ENCODE results near the gene UBE2F.

DNA sequence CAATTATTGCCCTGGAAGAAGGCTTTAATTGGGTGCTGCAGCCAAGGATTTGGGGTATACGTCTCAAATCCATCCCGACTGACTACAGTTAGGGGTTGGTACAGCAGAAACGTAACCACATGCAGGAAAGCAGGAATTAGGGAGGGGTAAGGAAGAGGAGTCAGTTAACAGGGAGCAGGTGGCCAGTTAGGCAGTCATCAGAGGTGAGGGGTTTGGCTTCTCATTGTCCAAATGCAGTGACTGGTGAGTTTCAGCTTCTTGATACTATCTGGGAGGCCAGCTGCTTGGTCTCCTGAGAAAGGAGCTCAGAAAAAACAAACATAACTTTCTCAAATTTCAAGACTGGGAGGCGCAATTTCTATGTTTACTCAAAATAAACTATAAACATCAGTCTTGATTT lies 38.8 kb upstream of the UBE2F start:
- TF ChIP-seq, protein P1, sequence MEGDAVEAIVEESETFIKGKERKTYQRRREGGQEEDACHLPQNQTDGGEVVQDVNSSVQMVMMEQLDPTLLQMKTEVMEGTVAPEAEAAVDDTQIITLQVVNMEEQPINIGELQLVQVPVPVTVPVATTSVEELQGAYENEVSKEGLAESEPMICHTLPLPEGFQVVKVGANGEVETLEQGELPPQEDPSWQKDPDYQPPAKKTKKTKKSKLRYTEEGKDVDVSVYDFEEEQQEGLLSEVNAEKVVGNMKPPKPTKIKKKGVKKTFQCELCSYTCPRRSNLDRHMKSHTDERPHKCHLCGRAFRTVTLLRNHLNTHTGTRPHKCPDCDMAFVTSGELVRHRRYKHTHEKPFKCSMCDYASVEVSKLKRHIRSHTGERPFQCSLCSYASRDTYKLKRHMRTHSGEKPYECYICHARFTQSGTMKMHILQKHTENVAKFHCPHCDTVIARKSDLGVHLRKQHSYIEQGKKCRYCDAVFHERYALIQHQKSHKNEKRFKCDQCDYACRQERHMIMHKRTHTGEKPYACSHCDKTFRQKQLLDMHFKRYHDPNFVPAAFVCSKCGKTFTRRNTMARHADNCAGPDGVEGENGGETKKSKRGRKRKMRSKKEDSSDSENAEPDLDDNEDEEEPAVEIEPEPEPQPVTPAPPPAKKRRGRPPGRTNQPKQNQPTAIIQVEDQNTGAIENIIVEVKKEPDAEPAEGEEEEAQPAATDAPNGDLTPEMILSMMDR (IDR thresholded peaks at IDR 0.05 in 4 of 5, conservative IDR thresholded peaks at IDR 0.05 in 1 of 5) = no peak
- no peak for TF ChIP-seq POLR2A (IDR thresholded peaks at IDR 0.05)
